GM18498 (cell line): Measurements from ENCODE around the gene ERICH6B.

Experiments
- ATAC-seq: cut with Tn5 transposase; IDR thresholded peaks from one replicate; pipeline ENCODE4 v1.9.1; 2021; ENCODE audit warnings: mild to moderate bottlenecking, moderate library complexity; ENCODE audit not compliant: unreplicated experiment

The ERICH6B gene

DNA sequence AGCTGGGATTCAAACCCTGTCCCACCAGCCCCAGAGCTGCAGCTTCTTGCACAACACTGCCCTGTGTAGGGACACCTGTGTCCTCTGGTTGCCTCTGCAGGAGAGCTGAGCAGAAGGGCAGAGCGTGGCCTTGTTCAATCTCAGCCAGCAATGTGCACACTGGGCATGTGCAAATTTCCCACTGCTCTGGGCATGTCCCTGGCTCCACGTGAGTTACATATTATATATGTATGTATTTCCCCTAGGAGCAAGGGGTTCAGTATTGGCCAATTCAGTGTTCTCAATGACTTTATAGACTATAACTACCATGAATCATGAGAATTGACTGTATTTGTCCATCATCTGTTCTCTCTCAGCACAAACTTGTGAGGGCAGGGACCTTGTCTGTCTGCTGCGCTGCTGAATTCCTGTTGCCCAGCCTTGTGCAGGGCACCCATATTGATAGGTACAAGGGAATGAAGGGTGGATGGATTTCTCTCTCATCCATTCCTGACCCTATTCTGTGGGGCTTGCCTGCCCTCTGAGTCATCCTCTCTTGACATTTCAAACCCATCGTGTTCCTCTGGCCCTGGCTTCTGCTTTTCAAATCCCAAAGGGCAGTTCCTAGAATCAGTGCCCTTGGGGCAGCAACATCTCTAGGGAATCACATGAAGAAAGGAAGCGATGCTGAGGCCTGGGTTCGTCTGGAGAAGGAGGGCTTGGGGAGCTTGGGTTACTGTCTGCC lies 69.7 kb downstream of the ERICH6B start:
- no peak for ATAC-seq

DNA sequence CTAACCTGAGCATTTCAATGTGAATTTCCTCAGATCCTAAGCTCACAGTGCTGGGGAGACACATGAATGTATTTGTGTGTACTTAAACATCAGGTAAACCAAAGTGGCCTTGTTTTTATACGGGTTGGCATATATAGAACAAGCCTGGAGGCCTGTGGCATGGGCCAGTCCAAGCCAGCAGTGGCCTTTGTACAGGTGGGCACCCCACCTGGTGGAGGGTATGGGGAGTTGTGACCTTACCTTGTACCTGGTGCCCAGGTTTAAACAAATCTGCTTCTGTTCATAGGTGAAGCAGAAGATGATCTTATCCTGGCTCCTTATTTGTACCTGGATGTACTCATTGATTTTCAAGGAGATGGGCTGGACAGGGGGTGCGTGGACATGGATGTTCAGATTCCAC lies 71.0 kb downstream of the ERICH6B start:
- no peak for ATAC-seq

DNA sequence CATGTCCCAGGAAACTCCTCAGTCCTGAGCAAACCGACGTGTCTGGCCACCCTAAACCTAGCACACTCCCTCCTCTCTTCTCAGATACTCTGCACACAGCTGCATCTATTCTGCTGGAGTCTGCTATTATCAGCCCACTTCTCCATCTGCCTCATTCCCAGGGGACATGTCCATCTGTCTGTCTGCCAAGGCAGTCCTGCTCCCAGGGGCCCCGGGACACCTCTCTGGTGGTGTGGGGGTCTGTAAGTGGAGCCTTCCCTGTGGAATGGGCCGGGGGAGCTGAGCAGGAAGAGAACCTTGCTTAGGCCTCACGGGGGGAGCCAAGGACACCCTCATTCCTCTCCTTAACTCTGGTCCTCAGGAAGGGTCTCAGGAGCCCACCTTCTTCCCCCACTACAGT lies 72.7 kb downstream of the ERICH6B start:
- no peak for ATAC-seq

DNA sequence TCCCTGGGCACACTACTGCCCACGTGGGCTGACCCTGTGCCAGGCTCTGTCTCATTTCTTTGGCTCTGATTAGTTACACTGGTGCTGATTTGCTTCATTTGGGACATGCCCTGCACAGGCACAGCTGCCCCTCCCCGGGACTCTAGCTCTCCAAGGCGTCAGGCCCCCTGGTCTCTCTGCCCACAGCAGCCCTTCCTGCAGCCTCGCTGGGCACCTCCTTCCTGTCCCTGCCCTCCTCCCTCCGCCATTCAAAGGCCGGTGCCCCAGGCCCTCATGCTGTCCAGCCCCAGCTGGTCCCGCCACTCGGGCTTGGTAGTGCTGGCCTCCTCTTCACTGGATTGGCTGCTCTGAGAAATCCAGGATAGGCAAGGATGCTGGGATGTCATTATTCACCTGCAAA lies 73.1 kb downstream of the ERICH6B start:
- ATAC-seq: no peak

DNA sequence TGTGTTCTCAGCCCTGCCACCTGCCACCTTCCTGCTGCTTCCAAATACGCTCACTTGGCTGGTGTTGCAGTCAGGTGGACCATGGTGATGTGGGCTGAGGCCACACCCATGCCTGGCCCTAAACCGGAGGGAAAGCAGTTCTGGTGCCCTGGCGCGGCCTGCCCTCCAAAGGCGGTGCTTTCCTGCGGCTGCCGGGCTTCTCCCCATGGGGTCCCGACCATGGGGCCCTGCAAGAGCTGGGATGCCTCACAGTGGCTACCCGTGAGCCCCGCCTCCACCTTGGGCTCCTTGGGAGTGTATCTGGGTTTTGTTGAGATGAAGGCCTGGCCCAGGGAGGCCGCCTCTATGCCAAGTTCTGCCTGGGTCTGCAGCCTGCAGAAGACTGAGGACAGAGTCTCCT lies 73.7 kb downstream of the ERICH6B start:
- no peak for ATAC-seq

- no peak for ATAC-seq
Measured at GRCh38 chr13:45540864-45541263, 74.7 kb downstream of the ERICH6B start.

DNA sequence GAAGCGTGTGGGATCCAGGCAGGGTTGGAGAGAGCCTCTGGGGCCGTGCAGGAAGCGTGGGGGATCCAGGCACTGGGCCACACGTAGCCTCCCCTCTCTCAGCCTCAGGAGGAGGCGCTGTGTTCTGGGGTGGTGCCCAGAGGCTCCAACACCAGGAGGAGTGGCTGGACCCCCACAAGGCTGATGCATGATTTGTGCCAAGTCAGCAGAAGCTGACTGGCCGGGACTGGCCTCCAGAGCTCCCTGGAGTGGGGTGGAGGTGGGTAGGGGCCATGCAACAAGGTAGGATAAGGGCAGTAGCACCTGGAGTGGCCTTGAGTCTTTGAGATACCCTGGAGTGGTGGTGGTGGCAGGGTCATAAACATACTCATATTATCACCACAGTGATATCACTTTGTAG lies 75.3 kb downstream of the ERICH6B start:
- ATAC-seq: no peak

DNA sequence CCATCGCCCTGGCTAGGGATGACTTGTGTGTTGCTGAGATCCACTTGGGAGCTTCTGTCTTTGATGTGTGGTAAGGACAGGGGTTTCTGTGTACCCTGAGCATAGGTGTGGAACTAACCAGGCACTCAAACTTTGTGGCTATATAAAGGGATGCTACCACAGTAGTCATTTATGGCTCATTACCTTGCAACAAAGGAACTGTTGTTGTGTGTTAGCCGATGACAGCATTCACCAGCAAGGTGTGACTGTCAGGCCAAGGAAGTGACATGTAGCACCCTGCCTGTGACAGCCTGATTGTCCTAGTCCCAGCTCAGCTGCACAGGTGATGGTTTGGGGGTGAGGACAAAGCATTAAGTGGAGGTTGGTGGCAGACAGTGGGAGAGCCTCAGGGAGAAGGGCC lies 77.2 kb downstream of the ERICH6B start:
- ATAC-seq: no peak

- ATAC-seq: no peak
Measured at GRCh38 chr13:45537516-45537915, 78.0 kb downstream of the ERICH6B start.

GRCh38 chr13:45536224-45536623 lies 79.3 kb downstream of the ERICH6B start:
- ATAC-seq: no peak

DNA sequence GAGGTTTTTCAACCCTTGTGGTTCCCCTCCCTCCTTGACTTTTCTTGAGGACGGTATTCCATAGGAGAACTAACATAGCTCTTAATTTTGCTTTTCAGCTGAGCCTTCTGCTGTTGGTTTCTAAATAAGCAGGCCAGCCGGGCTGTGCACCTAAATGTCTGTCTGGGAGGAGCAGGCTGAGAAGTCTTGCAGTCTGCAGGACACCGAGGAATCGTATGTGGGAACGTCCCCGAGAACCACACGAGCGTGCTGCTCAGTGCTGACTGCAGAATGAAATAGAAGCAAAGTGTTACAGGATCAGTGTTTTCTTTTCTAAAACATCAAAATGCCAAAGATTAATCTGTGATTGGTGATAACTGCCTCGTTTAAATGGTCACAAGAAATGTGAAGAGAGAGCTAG lies 80.9 kb downstream of the ERICH6B start:
- ATAC-seq: no peak

- no peak for ATAC-seq
Measured at GRCh38 chr13:45529758-45530157, 85.8 kb downstream of the ERICH6B start.

GRCh38 chr13:45527699-45528462 lies 87.7 kb downstream of the ERICH6B start:
- ATAC-seq: no peak

- no peak for ATAC-seq
Measured at GRCh38 chr13:45522571-45522970, 93.0 kb downstream of the ERICH6B start.

DNA sequence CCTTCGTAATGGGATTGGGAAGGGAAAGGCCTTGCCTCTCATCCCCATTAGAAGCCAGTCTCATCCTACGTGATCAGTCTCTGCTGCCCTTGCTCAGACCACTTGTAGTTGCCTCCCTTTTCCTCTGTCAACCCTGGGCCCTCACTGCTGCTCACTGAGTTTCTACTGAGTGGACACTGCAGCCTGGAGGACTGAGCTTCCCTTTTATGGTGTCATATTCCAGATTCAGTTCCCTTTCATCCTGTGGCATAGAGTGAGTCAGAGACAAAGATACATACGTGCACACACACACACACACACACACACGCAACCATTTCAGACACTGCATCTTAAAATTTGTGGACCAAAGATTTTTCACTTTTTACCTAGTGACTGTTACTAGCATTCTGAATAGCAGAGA lies 94.2 kb downstream of the ERICH6B start:
- ATAC-seq: no peak

- ATAC-seq: no peak
Measured at GRCh38 chr13:45519493-45519892, 96.0 kb downstream of the ERICH6B start.

DNA sequence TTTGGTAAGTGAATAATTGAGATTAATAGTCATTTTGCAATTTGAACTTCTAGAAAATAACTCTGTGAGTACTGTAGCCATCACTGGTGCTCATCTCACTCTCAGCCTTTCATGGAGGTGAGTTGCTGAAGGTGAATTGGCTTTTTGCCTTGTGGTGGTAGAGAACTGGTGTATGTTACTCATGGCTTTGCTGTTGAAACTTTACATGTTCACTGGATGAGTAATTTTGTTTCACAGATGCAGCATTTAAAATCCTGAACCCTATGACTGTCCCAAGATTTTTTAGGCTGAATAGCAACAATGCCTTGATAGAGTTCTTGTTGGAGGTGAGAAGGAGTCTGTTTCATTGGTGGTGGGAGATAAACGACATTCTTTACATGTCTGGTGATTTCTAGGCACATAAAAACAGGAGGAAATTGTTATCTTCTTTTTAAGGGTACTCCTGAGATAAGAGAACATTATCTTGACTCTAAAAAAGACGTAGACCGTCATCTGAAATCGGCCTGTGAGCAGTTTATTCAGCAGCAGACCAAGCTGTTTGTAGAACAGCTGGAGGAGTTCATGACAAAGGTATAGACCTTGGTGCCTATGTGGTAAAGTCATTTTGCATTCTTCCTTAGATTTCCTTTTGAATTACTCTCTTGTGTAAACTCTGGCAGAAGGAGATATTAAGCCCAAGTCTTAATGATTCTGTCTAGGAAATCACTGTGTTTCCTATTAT lies 96.9 kb downstream of the ERICH6B start:
- no peak for ATAC-seq

GRCh38 chr13:45516757-45517156 lies 98.8 kb downstream of the ERICH6B start:
- ATAC-seq: no peak

DNA sequence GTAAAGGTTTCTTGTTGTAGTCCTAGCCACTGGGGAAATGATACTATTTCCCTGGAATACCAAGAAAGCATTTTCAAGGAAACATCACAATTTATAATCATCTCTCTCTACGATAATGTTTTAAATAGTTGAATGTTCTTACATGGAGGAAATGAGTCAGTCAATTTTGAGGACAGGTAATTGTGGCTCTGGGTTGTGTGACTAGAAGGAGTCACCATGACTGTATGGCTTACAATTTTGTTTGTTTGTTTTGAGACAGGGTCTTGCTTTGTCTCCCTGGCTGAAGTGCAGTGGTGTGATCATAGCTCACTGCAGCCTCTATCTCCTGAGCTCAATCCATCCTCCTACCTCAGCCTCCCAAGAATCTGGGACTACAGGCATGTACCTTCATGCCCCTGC lies 103.4 kb downstream of the ERICH6B start:
- ATAC-seq: no peak

- ATAC-seq: peak; percentile 44
Measured at GRCh38 chr13:45511310-45512097, 104.0 kb downstream of the ERICH6B start.

GRCh38 chr13:45510672-45511071 lies 104.9 kb downstream of the ERICH6B start:
- ATAC-seq: no peak
